CD4-positive, alpha-beta T cell (primary cell): ENCODE measurements around the gene KIAA1614. TPM values are rescaled to one million over a fixed set of nuclear protein-coding genes. Genes with fewer than 3 reads are reported as not detected.

ENCODE experiments used
- ATAC-seq: fragments of 200-7000 bp; cut with Tn5 transposase; one replicate; pipeline ENCODE4 v1.10.0; 2022; ENCODE audit warnings: mild to moderate bottlenecking; ENCODE audit not compliant: poor library complexity
- CTCF ChIA-PET: fragments of 350-600 bp; sonication (Branson Sonifier 250); formaldehyde crosslinking; loops from one replicate; lab custom pipeline; 2021; ENCODE audit warnings: antibody characterized with exemption, inconsistent platforms; lab: Charles Lee
- POLR2A ChIA-PET: fragments of 350-600 bp; sonication (Branson Sonifier 250); formaldehyde crosslinking; loops from one replicate; lab custom pipeline; 2021; ENCODE audit warnings: antibody characterized with exemption, inconsistent platforms; lab: Charles Lee
- DNase-seq, 14 experiments: peaks; one replicate each; pipeline ENCODE4 v3.0.0-alpha.2; 2013 to 2020; ENCODE audit warnings: mixed read lengths in 2 of 14
- H3K27ac ChIP-seq, 2 donors: one replicate each; pipeline versions ENCODE4 v1.5.1 to v1.7.0; 2013; ENCODE audit warnings: low read length in 2 of 2, low read depth in 1 of 2, mild to moderate bottlenecking in 1 of 2
- H3K27me3 ChIP-seq, 2 experiments: 1 replicate in 1 of 2; 2 replicates in 1 of 2; pipeline versions ENCODE4 v1.6.1 to v1.7.0; 2013; ENCODE audit warnings: low read length in 2 of 2, control low read depth in 1 of 2, mild to moderate bottlenecking in 1 of 2, moderate library complexity in 1 of 2; ENCODE audit not compliant: insufficient read depth in 2 of 2, control insufficient read depth in 1 of 2
- H3K36me3 ChIP-seq: one replicate; pipeline ENCODE4 v1.6.1; 2013; ENCODE audit warnings: low read length, control low read depth; ENCODE audit not compliant: insufficient read depth
- H3K4me1 ChIP-seq: one replicate; pipeline ENCODE4 v1.6.1; 2013; ENCODE audit warnings: low read length, control low read depth; ENCODE audit not compliant: insufficient read depth
- H3K4me3 ChIP-seq: one replicate; pipeline ENCODE4 v1.5.1; 2013; ENCODE audit warnings: mild to moderate bottlenecking, low read length, moderate library complexity
- H3K9me3 ChIP-seq, 2 experiments: 1 replicate in 1 of 2; 2 replicates in 1 of 2; pipeline versions ENCODE4 v1.6.1 to v1.7.0; 2013; ENCODE audit warnings: low read length in 2 of 2, mild to moderate bottlenecking in 2 of 2, control low read depth in 1 of 2, moderate library complexity in 1 of 2; ENCODE audit not compliant: control insufficient read depth in 1 of 2, insufficient read depth in 1 of 2
- H3K27ac Mint-ChIP-seq: one replicate; pipeline ENCODE4 v1.8.0; 2020; ENCODE audit warnings: mixed read lengths
- H3K27me3 Mint-ChIP-seq: one replicate; pipeline ENCODE4 v1.8.0; 2021; ENCODE audit warnings: mixed read lengths
- H3K36me3 Mint-ChIP-seq: one replicate; pipeline ENCODE4 v1.8.0; 2021; ENCODE audit warnings: low read depth, mixed read lengths
- H3K4me1 Mint-ChIP-seq: one replicate; pipeline ENCODE4 v1.8.0; 2021; ENCODE audit warnings: low read depth, mixed read lengths
- H3K4me3 Mint-ChIP-seq: one replicate; pipeline ENCODE4 v1.8.0; 2020; ENCODE audit warnings: mild to moderate bottlenecking, mixed read lengths
- H3K9me3 Mint-ChIP-seq: one replicate; pipeline ENCODE4 v1.8.0; 2020; ENCODE audit warnings: mixed read lengths
- intact Hi-C, 2 experiments: fragments of 100-400 bp; cut with DNase I in 1 of 2; cut with micrococcal nuclease in 1 of 2; formaldehyde crosslinking; loops; one replicate each; pipeline versions ENCODE4 v1.15.1 to v1.9.0; 2023 to 2025; cut with DNase I, micrococcal nuclease
- total RNA-seq, 174 experiments: library from RNA in 2 of 174; stranded (reverse) in 2 of 174; gene quantifications; one replicate each; pipeline ENCODE4 v1.2.3 and lab custom pipeline; 2021 to 2026
- TF ChIP-seq, protein P1 (sequence below): fragments of 200-600 bp; IDR thresholded peaks from one replicate; pipeline ENCODE4 v1.8.0; 2022; ENCODE audit warnings: antibody characterized with exemption, mild to moderate bottlenecking

KIAA1614 gene
- total RNA-seq, 2 experiments from 2014 or later, result 0.14 to 0.20 TPM

DNA sequence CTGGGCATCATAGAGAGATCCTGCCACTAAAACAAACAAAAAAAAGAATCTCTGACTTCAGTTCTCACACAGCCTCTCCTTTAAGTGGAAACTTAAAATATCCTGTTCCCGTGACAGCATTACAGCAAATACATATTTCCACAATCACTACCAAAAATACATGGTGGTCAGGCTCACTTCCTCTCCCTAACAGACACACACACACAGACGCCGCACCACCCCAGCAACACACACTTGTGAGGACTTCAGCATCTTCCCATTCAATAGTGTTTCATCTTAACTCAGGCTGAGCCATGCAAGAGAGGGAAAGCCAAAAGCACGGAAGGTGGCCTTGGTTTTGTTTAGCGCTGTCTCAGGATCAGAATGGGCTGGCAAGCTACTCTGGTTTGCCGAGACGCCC is 21.9 kb downstream of the KIAA1614 start:
- Mint-ChIP-seq H3K4me1 (no peaks in the 10 kb centered on the region), H3K9me3 (no peaks in the 10 kb centered on the region), H3K27ac (no peak overlapping the region), H3K4me3 (no peak overlapping the region), H3K27me3 (peaks cover 8% of the 10 kb centered on the region), H3K36me3 (no peaks in the 10 kb centered on the region)
- Histone ChIP-seq H3K36me3 (no peaks in the 10 kb centered on the region), H3K9me3 (no peaks in the 10 kb centered on the region), H3K27ac (no peak overlapping the region), H3K27me3 (no peaks in the 10 kb centered on the region), H3K4me3 (no peak overlapping the region), H3K4me1 (no peaks in the 10 kb centered on the region)
- POLR2A ChIA-PET, result no interaction called here
- intact Hi-C loops, result no loop called here
- CTCF ChIA-PET, result no interaction called here
- TF ChIP-seq, protein P1, sequence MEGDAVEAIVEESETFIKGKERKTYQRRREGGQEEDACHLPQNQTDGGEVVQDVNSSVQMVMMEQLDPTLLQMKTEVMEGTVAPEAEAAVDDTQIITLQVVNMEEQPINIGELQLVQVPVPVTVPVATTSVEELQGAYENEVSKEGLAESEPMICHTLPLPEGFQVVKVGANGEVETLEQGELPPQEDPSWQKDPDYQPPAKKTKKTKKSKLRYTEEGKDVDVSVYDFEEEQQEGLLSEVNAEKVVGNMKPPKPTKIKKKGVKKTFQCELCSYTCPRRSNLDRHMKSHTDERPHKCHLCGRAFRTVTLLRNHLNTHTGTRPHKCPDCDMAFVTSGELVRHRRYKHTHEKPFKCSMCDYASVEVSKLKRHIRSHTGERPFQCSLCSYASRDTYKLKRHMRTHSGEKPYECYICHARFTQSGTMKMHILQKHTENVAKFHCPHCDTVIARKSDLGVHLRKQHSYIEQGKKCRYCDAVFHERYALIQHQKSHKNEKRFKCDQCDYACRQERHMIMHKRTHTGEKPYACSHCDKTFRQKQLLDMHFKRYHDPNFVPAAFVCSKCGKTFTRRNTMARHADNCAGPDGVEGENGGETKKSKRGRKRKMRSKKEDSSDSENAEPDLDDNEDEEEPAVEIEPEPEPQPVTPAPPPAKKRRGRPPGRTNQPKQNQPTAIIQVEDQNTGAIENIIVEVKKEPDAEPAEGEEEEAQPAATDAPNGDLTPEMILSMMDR, result no peak
- DNase-seq (no peak), ATAC-seq (no peak)

DNA sequence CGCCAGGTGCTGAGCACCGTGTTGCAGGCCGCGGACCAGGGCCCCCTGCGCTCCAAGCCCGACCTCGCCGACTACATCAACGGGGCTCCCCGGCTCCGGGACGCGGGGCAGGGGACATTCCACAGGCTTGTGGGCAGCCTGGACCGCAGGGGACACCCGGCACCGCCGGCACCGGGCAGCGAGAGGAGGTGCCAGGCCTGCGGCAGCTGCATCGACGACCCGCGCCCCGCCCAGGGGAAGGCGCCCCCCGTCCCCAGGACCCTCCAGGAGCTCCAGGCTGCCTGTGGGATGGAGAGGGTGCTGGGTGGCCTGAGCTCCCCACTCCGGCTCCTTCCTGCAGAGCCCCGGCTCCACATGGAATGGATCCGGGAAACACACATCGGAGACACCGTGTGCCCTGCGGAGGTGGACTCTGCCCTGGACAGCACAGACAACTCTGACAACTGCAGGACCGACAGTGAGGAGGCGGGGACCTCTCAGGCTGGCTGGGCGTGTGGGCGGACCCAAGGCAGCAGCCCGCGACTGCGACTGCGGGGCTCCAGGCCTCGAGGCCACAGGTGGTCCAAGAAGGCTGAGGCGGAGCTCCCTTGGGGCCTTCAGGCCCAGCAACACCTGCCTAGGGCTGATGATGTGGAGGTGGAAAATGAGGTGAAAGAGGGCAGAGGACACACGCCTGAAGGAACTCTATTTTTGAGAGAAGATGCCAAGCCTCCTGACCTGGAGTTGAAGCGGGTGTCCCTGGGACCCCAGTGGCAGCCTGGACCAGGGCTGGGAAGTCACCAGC is 22.8 kb downstream of the KIAA1614 start:
- Histone ChIP-seq H3K4me1 (no peaks in the 10 kb centered on the region), H3K27ac (no peak overlapping the region), H3K27me3 (no peaks in the 10 kb centered on the region), H3K4me3 (no peak overlapping the region), H3K36me3 (no peaks in the 10 kb centered on the region), H3K9me3 (no peaks in the 10 kb centered on the region)
- ATAC-seq (no peak), DNase-seq (no peak)
- intact Hi-C loops, result no loop called here
- TF ChIP-seq, protein P1, result no peak
- Mint-ChIP-seq H3K36me3 (no peaks in the 10 kb centered on the region), H3K4me3 (no peak overlapping the region), H3K27ac (no peak overlapping the region), H3K27me3 (peaks cover 8% of the 10 kb centered on the region), H3K4me1 (no peaks in the 10 kb centered on the region), H3K9me3 (no peaks in the 10 kb centered on the region)
- CTCF ChIA-PET, result no interaction called here
- POLR2A ChIA-PET, result no interaction called here

DNA sequence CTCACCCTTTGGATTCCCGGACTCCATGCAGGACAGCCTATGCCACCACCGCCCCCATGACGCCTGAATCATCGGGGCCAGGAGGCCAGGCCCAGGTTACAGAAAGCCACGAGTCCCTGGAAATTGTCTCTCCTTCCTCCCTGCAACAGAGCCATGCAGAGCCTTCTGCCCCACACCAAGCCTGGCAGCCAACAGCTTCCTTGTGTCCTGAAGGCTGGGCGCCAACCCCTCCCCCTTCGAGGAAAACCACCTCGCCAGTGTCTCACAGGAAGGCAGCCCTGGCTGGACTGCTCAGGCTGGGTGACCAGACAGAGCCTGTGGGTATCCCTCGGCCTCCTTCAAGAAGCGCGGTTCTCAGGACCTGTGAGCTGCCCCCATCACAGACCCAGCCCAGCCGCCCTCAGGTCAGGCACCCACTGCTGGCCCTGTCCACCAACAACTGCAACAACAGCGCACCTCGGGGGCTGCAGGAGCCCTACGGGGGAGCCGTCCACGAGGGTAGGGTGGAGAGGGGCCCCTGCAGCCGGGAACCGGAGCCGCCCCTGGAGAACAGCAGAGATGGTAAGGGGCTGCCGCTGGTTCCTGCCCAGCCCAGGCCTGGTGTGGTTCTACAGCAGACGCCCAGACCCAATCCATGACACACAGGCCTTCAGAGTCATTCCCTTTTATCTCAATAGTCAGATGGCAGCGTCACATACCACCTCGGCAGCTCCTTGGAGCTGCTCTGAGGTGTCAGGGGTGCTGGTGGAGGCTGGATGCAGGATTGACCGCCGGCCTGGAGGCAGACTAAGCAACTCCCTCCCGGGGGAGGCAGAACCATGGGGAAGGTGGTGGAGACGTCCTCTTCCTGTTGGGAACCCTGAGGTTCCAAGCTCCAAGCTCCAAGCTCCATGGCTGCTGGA is 23.7 kb downstream of the KIAA1614 start:
- Histone ChIP-seq H3K4me3 (no peak overlapping the region), H3K27me3 (no peaks in the 10 kb centered on the region), H3K27ac (no peak overlapping the region), H3K9me3 (no peaks in the 10 kb centered on the region), H3K4me1 (no peaks in the 10 kb centered on the region), H3K36me3 (no peaks in the 10 kb centered on the region)
- Mint-ChIP-seq H3K4me3 (no peak overlapping the region), H3K9me3 (no peaks in the 10 kb centered on the region), H3K27me3 (peaks cover 8% of the 10 kb centered on the region), H3K36me3 (no peaks in the 10 kb centered on the region), H3K27ac (no peak overlapping the region), H3K4me1 (no peaks in the 10 kb centered on the region)
- ATAC-seq, result no peak
- no peak for DNase-seq
- ChIA-PET CTCF (no interaction called here), POLR2A (no interaction called here)
- TF ChIP-seq, protein P1, result no peak
- intact Hi-C loops, result no loop called here
